HUES6 (cell line): ENCODE data around the gene GNAO1.

Source experiments
- H3K27ac ChIP-seq: 2 replicates; pipeline ENCODE4 v1.7.0; 2013; ENCODE audit warnings: low read depth, mild to moderate bottlenecking, low read length, inconsistent platforms
- H3K27me3 ChIP-seq: 2 replicates; pipeline ENCODE4 v1.6.1; 2013; ENCODE audit warnings: low read length; ENCODE audit not compliant: control insufficient read depth, insufficient read depth
- H3K36me3 ChIP-seq: 2 replicates; pipeline ENCODE4 v1.6.1; 2013; ENCODE audit warnings: low read length; ENCODE audit not compliant: control insufficient read depth, insufficient read depth
- H3K4me1 ChIP-seq: 2 replicates; pipeline ENCODE4 v1.6.1; 2013; ENCODE audit warnings: low read length; ENCODE audit not compliant: control insufficient read depth, insufficient read depth
- H3K4me3 ChIP-seq: 2 replicates; pipeline ENCODE4 v1.5.1; 2013; ENCODE audit warnings: low read depth, low read length
- H3K9ac ChIP-seq: one replicate; pipeline ENCODE4 v1.6.1; 2013; ENCODE audit warnings: mild to moderate bottlenecking, low read length
- H3K9me3 ChIP-seq: 2 replicates; pipeline ENCODE4 v1.6.1; 2013; ENCODE audit warnings: low read depth, low read length; ENCODE audit not compliant: control insufficient read depth, insufficient read depth

The GNAO1 gene

DNA sequence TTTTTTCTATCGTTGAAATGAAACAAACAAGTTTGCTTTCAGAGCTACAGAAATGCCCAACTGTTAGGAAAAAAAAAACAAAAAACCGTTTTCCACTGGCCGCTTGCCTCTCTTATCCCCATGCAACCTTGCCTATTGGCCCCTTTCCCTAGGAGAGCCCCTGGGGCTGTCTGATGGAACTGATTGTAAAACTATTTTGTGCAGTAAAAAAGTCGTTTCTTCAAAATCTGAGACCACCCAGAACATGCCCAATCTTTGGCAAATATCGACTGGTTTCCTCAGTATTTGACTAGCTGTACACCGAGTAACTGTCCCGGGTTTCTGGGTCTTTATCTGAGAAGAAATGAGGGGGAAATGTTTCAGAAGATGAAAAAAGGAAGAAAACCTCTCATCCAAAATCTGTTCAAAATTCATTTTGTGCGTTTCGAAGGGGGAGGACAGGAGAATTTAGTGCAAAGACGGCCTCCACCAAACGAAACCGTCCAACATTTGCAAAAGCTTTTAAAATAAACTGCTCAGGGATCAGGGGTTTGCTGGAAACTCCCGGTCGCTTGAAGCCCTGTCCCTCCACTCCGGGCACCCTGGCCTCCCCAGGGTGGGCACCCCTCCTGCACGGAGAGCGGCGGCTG, 1.1 kb upstream of the GNAO1 start:
- peaks cover 56% of the 10 kb centered on the region for H3K27me3 ChIP-seq
- peak overlapping the region; percentile 90 for H3K4me3 ChIP-seq
- H3K27ac ChIP-seq: no peak overlapping the region
- peak overlapping the region; percentile 63 for H3K9ac ChIP-seq
- peaks cover 23% of the 10 kb centered on the region for H3K4me1 ChIP-seq
- H3K9me3 ChIP-seq: no peaks in the 10 kb centered on the region
- H3K36me3 ChIP-seq: no peaks in the 10 kb centered on the region

DNA sequence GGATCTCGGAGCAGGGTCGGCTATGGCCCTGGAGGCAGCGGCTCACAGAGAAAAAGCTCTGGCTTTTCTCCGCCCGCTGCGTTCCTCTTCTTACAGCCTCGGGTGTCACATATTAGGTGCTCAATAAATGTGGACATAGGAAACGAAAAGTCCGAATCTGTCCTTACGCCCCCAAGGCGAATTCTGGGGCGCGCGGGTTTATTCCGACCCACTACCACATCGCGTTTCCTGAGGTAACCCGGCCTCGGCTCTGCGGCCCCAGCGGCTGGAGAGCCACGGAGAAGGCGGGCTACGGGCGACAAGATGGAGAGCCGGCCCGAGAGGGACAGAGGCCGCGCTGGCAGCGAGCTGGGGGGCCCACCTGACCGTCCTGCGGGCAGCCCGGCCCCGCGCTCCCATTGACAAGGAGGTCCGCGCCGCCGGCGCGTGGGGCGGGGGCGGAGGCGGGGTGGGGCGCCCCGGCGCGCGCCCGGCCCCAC, 573 bp upstream of the GNAO1 start:
- H3K4me3 ChIP-seq: peak overlapping the region; percentile 90
- H3K36me3 ChIP-seq: no peaks in the 10 kb centered on the region
- H3K9me3 ChIP-seq: no peaks in the 10 kb centered on the region
- peaks cover 56% of the 10 kb centered on the region for H3K27me3 ChIP-seq
- H3K27ac ChIP-seq: no peak overlapping the region
- peaks cover 23% of the 10 kb centered on the region for H3K4me1 ChIP-seq
- H3K9ac ChIP-seq: peak overlapping the region; percentile 63

DNA sequence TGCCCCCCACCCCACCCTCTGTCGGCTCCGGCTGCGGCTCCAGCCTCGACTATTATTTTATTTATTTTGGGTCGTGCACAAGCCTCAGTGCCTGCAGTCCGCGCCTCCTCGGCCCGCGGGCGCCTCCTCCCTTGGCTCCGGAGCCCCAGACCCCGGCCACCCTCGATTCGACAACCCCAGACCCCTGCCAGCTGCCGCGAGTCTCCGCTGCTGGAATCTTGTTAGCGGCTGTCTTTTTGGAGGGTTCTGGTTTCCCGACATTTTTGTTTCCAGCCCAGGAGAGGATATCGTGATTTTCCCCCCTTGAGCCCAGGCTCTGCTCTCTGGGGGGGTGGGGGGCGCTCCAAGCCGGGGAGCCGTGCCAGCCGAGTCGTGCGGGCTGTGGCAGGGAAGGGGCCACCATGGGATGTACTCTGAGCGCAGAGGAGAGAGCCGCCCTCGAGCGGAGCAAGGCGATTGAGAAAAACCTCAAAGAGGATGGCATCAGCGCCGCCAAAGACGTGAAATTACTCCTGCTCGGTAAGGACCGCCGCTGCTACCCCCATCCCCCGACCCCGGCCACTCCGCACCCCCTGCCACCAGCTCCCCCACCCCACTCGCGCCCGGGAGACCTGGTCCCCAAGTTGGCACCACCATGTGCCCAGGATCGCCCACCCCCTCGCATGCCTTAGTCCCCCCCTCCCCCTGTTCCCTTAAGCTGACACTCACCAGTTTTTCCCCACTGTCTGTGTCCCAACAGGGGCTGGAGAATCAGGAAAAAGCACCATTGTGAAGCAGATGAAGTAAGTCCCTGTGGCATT, 746 bp downstream of the GNAO1 start:
- H3K27me3 ChIP-seq: peaks cover 54% of the 10 kb centered on the region

DNA sequence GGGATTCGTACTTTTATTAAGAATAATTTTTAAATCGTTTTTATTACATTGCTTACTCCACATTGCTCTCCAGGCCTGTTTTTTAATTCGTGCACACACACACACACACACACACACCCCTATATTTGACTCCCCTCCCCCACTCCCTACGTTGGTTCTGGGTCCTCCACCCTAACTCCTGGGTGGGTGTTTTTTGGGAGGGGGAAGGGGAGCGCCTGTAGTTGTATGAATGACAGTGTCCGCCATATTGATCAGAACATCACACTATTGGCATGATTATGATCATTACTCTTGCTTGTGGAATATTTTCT, 1.3 kb downstream of the GNAO1 start:
- H3K9ac ChIP-seq: no peak overlapping the region
- H3K27me3 ChIP-seq: peaks cover 51% of the 10 kb centered on the region
- H3K4me1 ChIP-seq: peaks cover 34% of the 10 kb centered on the region
- H3K9me3 ChIP-seq: no peaks in the 10 kb centered on the region
- no peaks in the 10 kb centered on the region for H3K36me3 ChIP-seq
- H3K4me3 ChIP-seq: peak overlapping the region; percentile 88
- H3K27ac ChIP-seq: no peak overlapping the region

More for the DNA sequence above, 746 bp downstream of the GNAO1 start:
- peak overlapping the region; percentile 88 for H3K4me3 ChIP-seq
- peaks cover 29% of the 10 kb centered on the region for H3K4me1 ChIP-seq
- H3K27ac ChIP-seq: no peak overlapping the region
- H3K9ac ChIP-seq: no peak overlapping the region
- H3K9me3 ChIP-seq: no peaks in the 10 kb centered on the region
- no peaks in the 10 kb centered on the region for H3K36me3 ChIP-seq

DNA sequence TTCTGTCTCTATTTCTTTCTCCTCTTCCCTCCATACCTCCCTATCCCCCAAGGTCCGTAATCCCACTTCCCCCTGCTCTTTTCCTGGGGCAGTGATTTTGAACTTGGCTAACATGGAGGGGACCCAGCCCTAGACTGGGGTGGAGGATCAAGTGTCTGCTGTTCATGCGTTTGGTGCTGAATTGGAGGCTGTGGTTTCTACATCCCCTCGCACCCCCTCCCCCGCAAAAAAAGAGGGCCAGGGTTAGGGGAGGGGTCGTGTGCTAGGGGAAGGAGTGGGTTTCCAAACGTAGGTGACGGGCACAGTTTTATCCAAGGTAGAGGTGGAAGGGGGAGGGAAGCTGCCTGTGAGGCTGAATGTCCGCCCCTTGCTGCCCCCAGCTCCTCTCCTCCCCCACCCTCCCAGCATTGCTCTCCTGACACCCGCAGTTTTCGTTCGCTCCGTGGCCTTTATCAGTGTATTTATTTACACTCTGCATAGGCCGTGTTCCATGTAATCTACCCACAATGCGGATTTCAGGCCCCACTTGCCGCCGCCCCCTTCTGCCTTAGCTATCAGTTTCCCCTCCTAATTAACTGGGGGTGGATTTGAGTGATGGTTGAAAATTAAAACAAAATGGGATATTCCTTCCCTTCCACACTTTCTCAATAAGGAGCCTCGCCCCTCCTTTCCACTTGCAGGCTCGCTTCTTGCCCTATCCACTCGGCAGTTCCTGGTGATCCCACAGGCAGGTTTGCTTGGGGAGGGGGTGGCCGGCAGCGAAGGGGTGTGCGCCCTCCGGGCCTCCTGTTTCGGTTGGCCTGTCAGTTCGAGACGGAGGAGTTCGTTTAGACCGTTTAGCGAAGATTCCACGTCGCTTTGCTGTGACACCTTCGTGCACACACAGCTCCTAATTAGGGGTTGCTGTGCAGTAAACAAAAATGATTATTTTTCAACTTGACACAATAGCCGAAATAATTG, 2.0 kb downstream of the GNAO1 start:
- H3K27ac ChIP-seq: no peak overlapping the region
- no peak overlapping the region for H3K9ac ChIP-seq
- H3K27me3 ChIP-seq: peaks cover 50% of the 10 kb centered on the region
- peaks cover 41% of the 10 kb centered on the region for H3K4me1 ChIP-seq
- H3K4me3 ChIP-seq: peak overlapping the region; percentile 88
- no peaks in the 10 kb centered on the region for H3K9me3 ChIP-seq
- no peaks in the 10 kb centered on the region for H3K36me3 ChIP-seq

DNA sequence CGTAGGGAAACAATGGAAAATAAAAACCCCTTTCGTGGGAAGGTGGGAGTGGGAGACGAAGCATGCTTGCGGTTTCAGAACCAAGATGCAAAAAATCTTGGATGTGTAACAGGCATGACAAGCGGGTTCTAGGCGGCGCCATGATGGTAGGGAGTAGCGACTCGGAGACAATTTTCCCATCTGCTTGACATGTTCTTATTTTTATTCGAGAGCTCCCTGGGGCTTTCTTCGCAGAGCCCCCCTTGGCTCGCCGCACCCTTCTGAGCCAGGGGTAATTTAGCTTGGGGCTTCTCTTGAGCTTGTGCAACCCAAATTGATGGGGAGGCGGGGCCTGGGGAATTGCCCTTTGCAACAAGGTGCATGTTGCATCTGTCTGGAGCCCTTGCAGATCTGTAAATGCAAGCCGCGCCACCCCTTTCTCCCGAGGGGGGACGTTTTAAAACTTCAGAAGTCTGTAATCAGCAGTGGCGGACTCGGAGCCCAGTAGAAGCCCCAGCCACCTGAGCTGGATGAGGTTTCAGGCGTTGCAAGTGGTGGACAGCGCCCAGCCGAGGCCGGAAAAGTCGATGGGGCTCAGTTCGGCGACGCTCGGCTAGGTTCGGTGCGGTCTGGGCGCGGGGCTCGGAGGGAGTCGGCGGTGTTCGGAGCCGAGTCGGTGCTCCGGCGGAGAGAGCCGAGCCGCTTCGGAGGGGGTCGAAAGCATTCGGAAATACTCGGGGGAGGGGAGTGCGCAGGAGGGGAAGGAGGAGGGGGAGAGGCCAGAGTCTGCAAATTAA, 2.9 kb downstream of the GNAO1 start:
- Histone ChIP-seq H3K36me3 (no peaks in the 10 kb centered on the region), H3K9ac (no peak overlapping the region), H3K27me3 (peaks cover 41% of the 10 kb centered on the region), H3K4me3 (peak overlapping the region; percentile 88), H3K4me1 (peaks cover 44% of the 10 kb centered on the region), H3K27ac (no peak overlapping the region), H3K9me3 (no peaks in the 10 kb centered on the region)

DNA sequence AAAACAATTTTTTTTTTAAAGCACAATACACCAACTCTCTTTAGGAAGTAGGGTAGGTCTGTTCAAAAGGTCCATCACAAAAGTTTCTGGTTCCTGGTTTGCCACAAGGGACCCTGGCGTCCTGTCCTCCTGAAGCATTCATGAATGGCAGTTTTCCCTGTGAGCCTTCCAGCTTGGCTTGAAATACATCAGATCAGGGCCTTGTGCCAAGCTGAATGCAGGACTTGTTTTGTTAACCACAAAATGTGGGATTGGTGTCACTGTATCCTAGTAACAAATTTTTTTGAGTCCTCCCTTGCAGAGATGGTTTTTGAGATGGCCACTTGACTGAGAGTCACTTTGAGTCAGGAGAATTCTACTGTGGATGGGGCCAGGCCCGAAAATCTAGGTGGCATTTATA, 3.9 kb downstream of the GNAO1 start:
- Histone ChIP-seq H3K27me3 (peaks cover 31% of the 10 kb centered on the region), H3K4me1 (peaks cover 40% of the 10 kb centered on the region), H3K27ac (no peak overlapping the region), H3K9me3 (no peaks in the 10 kb centered on the region), H3K36me3 (no peaks in the 10 kb centered on the region), H3K9ac (no peak overlapping the region), H3K4me3 (no peak overlapping the region)

DNA sequence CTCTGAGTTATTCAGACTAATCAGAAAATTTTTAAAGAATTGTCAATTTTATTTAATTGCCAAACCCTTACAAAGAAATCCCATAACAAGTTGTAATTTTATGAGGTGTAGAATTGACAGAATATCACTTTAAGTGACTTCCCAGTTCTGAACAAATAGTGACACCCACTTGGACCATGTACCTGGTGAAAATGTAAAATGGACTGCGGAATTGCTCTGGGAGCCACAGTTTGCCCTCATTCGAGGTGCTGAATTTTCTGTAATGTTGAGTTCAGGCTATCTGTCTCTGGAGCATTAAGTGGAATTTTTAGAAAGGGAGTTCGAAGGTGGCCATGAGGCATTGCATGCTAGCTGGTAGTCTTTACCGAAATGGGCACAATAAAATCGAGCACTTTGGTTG, 5.1 kb downstream of the GNAO1 start:
- Histone ChIP-seq H3K27me3 (peaks cover 24% of the 10 kb centered on the region), H3K4me3 (no peak overlapping the region), H3K9me3 (no peaks in the 10 kb centered on the region), H3K4me1 (peaks cover 40% of the 10 kb centered on the region), H3K27ac (no peak overlapping the region), H3K9ac (no peak overlapping the region), H3K36me3 (no peaks in the 10 kb centered on the region)

DNA sequence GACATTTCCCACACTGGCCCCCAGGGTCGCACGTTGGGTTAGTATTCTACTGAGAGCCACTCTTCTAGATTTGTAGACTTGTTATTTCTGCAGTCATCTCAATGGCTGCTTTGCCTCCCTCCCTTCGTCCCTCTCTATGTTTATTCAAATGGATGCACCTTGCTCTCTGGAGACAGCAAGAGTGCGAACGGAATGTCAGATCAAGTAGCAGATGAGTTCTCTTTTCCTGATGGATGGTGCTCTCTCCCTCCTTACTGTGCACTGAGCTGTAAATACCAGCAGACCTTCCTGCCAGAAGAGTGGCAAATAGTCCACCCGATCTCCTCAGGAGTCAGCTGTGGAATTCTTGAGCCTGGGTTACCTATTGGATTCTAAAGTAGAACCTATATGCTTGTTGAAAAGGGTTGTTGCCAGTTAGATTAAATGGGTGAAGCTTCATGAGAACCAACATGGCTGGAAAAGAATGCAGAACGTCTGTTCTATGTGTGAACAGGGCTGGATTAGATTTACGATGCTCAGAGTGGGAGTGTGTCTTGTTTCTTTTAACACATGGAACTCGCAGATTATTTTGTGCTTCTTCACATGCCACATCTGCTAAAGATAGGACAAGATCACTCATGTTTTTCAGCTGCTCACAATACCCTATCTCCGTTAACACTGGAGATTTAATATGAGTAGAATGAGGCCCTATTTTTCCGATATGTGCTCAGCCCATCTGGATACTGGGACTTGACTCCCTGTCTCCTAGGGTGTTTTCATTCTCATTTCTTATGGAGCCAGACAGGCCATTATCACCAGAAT, 6.1 kb downstream of the GNAO1 start:
- Histone ChIP-seq H3K4me3 (no peak overlapping the region; the same call in 1 of the 2 replicates), H3K9me3 (no peaks in the 10 kb centered on the region), H3K9ac (no peak overlapping the region), H3K36me3 (no peaks in the 10 kb centered on the region), H3K27me3 (peaks cover 18% of the 10 kb centered on the region), H3K27ac (peak overlapping the region; percentile 32; the same call in 1 of the 2 replicates), H3K4me1 (peaks cover 40% of the 10 kb centered on the region)
